Right lobe of liver (tissue), 4 donors: Measurements from ENCODE around the gene CAMTA1.

Experiments
- POLR2A ChIP-seq: fragments of 450-650 bp; IDR thresholded peaks from one replicate; pipeline ENCODE4 v1.6.1; 2017; ENCODE audit warnings: antibody characterized with exemption, mild to moderate bottlenecking
- TF ChIP-seq, protein P1 (sequence below), 4 donors: fragments of 200-600 bp in 3 of 4; fragments of 450-650 bp in 1 of 4; IDR thresholded peaks; one replicate each; pipeline versions ENCODE4 v1.5.1 to v1.8.0; 2016 to 2022; ENCODE audit warnings: antibody characterized with exemption in 4 of 4, mild to moderate bottlenecking in 2 of 4
- donor health status: DM: no; HTN: no; CAD: no.
- donor health status: DM: no; HTN: no; CAD: no.
- donor health status: DM: no; HTN: yes; CAD: no.

DNA sequence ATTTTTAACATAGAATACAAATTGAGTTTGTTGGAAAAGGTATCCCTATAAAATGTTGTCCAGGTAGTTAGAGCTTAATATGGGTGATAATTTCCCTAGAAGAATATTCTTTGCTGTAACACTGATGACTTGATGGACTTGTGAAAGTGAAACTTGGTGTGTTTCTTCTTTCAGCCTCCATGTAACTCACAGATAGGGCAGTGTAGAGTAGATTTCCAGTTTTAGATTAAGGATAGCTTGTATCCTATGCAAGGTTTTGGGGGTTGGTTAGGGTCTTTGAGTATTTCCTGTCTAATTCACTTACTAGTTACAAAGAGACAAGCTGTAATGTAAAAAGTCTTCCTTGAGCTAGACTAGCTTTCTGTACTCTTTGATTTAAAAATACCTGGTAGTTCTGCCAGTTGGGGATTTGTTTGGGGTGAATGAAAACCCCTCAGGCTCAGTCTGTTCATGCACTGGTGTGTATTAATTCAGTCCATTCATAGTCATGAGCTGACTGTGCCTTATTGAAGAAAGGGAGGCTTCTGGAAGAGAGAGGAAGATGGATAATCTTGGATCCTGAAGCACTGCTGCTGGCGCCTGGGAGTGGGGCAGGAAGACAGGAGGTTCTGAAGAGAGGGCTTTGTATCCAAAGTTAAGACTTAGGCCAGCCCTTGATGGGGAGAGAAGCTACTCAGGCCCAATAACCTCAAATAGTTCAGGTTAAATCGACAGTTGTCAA is 83.6 kb downstream of the CAMTA1 start:
- TF ChIP-seq, protein P1, sequence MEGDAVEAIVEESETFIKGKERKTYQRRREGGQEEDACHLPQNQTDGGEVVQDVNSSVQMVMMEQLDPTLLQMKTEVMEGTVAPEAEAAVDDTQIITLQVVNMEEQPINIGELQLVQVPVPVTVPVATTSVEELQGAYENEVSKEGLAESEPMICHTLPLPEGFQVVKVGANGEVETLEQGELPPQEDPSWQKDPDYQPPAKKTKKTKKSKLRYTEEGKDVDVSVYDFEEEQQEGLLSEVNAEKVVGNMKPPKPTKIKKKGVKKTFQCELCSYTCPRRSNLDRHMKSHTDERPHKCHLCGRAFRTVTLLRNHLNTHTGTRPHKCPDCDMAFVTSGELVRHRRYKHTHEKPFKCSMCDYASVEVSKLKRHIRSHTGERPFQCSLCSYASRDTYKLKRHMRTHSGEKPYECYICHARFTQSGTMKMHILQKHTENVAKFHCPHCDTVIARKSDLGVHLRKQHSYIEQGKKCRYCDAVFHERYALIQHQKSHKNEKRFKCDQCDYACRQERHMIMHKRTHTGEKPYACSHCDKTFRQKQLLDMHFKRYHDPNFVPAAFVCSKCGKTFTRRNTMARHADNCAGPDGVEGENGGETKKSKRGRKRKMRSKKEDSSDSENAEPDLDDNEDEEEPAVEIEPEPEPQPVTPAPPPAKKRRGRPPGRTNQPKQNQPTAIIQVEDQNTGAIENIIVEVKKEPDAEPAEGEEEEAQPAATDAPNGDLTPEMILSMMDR (IDR thresholded peaks at IDR 0.05): no peak
- TF ChIP-seq POLR2A: no peak
